HG03280 (cell line): Measurements from ENCODE around the gene CDH7.

Experiments used
- ATAC-seq: cut with Tn5 transposase; IDR thresholded peaks from one replicate; pipeline ENCODE4 v1.9.1; 2021; ENCODE audit warnings: mild to moderate bottlenecking, moderate library complexity; ENCODE audit not compliant: unreplicated experiment

Gene CDH7

GRCh38 chr18:65901522-65901921 lies 150.7 kb downstream of the CDH7 start:
- ATAC-seq = no peak

DNA sequence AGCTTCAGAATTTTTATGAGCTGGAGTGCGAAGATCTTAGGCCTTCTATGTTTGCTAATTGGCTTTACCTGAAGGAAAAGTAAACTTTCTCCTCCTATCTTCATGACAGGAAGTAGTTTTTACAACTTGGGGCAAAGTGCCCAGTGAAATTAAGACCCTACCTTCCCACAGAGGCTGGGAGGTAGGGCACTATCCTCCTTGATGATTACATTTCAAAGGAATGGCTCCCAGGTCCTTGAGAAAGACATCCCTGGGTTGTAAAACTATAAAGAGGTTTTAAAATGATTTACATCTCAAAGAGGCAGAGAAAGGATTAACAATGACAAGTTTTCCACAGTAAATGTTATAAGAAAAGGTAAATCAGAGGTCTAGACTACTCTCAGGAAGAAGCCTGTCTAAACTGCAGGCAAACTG lies 155.8 kb downstream of the CDH7 start:
- ATAC-seq = no peak

GRCh38 chr18:65907281-65907680 lies 156.5 kb downstream of the CDH7 start:
- ATAC-seq = no peak

DNA sequence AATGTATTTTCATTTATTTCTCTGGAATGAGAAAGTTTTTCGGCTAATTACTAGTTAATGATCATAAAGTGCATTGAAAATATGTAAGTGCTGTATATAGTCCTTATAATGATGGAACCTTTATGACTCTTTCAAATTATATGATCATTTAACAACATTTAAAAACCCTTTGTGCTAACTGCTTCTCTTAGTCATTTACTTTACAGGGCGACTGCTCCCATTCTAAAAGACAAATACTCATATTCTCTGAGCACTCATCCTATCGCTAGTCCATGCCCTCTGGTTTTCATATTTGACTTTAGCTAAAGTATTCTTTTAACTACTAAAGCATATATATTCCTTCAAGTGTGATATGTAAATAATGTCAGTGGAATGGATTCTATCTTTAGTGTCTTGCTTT lies 168.2 kb downstream of the CDH7 start:
- no peak for ATAC-seq

- no peak for ATAC-seq
These were observed 168.9 kb downstream of the CDH7 start for GRCh38 chr18:65919663-65920062.

DNA sequence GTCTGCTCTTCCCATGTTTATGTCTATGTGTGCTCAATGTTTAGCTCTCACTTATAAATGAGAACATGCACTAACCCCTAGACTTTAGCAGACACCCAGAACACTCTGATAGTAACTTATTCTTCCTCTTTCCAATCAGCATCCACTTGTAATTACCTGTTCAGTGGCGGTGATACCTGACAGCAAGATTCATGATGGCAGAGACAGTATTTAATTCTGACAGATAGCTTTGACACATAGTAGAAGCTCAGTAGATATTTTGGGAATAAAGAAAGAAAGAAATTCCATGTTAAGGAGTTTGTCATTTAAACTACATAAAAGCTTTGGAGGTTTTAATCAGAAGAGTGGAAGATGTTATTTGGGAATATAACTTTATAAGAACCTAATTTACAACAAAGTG lies 171.3 kb downstream of the CDH7 start:
- ATAC-seq = no peak

GRCh38 chr18:65924904-65925303 lies 174.1 kb downstream of the CDH7 start:
- no peak for ATAC-seq

- ATAC-seq = no peak
These were observed 184.1 kb downstream of the CDH7 start for GRCh38 chr18:65934874-65935273.

- no peak for ATAC-seq
These were observed 185.9 kb downstream of the CDH7 start for GRCh38 chr18:65936678-65937077.

DNA sequence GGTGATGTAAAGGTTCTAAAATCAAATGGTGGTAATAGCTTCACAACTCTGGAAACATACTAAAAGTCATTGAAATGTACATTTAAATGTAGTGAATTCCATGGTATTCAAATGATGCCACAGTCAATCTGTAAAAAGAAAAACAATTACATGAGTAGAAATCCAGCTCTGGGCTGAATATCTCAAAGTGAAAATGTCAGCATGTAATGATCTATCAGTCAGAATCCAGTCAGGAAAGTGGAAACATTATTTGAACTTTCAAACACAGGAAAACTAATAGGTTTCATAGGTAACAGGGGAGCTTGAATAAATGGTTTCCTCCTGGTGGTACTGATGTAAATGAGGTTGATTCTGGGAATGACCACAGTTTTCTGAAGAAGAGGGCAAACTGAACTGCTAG lies 186.4 kb downstream of the CDH7 start:
- ATAC-seq = no peak

DNA sequence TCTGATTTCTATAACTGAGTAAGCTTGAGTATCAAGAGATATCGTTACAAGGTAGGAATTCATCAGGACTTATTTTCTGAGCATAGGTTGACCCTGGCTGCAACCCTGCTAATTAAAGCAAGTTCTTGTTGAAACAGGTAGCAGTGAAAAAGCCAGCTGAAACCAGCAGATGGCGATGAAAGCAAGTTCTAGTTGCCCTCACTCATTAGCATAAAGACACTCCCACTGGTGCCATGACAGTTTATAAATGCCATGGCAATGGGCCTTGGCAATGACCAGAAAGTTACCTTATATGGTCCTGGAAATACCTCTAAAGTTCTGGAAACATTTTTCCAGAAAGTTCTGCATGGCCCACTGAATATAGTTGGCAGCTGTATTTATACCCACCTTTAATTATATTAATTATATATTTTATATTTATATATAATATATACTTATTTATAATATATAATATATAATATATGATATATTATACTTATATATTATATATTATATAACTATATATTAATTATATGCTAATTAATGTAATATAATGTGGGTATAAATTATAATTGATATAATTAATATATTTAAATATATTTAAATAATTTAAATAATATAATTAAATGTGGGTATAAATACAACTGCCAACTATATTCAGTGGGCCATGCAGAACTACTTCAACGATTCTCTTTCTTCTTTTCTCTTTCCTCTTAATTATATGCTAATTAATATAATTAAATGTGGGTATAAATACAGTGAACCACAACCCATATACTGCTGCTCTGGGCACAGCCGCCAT lies 188.0 kb downstream of the CDH7 start:
- no peak for ATAC-seq
